NT2/D1 (cell line): ENCODE data around the gene PADI6.

Experiments
- DNase-seq: peaks from one replicate; pipeline ENCODE4 v3.0.0-alpha.2; 2011; ENCODE audit warnings: low read depth, low spot score
- H3K27me3 ChIP-seq: 2 replicates; pipeline ENCODE4 v1.6.0; 2011; ENCODE audit warnings: mild to moderate bottlenecking; ENCODE audit not compliant: insufficient read length, insufficient read depth
- H3K36me3 ChIP-seq: 2 replicates; pipeline ENCODE4 v1.6.1; 2011; ENCODE audit warnings: mild to moderate bottlenecking, low read length, mixed read lengths; ENCODE audit not compliant: insufficient read depth, insufficient read length
- H3K4me1 ChIP-seq: 2 replicates; pipeline ENCODE4 v1.5.1; 2011; ENCODE audit not compliant: insufficient read depth, insufficient read length
- H3K4me3 ChIP-seq: 2 replicates; pipeline ENCODE4 v1.5.1; 2011; ENCODE audit warnings: low read depth; ENCODE audit not compliant: insufficient read length
- H3K9ac ChIP-seq: 2 replicates; pipeline ENCODE4 v1.6.0; 2011; ENCODE audit warnings: low read depth; ENCODE audit not compliant: insufficient read length
- H3K9me3 ChIP-seq: 2 replicates; pipeline ENCODE4 v1.5.1; 2011; ENCODE audit warnings: mild to moderate bottlenecking, low read length; ENCODE audit not compliant: insufficient read depth
- SUZ12 ChIP-seq: IDR thresholded peaks from 2 replicates; pipeline ENCODE4 v1.6.1; 2011; ENCODE audit not compliant: insufficient read length, insufficient read depth; ENCODE audit errors: extremely low read depth
- YY1 ChIP-seq: IDR thresholded peaks from 2 replicates; pipeline ENCODE4 v1.6.1; 2011; ENCODE audit not compliant: insufficient read length, insufficient read depth
- ZNF274 ChIP-seq: IDR thresholded peaks from 2 replicates; pipeline ENCODE4 v1.6.1; 2011; ENCODE audit warnings: mild to moderate bottlenecking, low read depth, low read length

Gene PADI6

DNA sequence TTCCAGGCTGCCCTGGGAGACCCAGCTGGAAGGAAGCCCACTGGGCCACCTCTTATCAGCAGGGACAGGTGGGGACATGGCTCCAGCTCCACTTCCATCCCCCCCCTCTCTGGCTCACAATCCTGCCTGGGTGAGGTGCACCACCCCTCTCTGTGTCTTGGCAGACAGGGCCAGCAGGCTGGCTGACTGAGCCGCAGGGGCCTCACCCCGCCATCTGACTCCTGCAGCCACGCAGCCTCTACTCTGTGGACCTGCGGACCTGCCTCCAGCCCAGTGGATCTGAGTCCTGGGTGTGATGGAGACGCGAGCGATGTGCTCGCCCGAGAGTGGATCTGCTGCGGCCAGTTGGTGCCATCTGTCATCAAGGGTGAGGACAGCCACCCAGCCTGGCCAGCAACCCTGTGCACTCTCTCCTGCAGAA is 37.4 kb downstream of the PADI6 start:
- Histone ChIP-seq H3K27me3 (no peaks in the 10 kb centered on the region), H3K4me1 (peaks cover 16% of the 10 kb centered on the region), H3K4me3 (no peak overlapping the region), H3K9ac (peak overlapping the region; percentile 17), H3K36me3 (peaks cover 81% of the 10 kb centered on the region), H3K9me3 (no peaks in the 10 kb centered on the region)
- TF ChIP-seq SUZ12 (no peak), ZNF274 (no peak), YY1 (no peak)
- DNase-seq, result no peak

DNA sequence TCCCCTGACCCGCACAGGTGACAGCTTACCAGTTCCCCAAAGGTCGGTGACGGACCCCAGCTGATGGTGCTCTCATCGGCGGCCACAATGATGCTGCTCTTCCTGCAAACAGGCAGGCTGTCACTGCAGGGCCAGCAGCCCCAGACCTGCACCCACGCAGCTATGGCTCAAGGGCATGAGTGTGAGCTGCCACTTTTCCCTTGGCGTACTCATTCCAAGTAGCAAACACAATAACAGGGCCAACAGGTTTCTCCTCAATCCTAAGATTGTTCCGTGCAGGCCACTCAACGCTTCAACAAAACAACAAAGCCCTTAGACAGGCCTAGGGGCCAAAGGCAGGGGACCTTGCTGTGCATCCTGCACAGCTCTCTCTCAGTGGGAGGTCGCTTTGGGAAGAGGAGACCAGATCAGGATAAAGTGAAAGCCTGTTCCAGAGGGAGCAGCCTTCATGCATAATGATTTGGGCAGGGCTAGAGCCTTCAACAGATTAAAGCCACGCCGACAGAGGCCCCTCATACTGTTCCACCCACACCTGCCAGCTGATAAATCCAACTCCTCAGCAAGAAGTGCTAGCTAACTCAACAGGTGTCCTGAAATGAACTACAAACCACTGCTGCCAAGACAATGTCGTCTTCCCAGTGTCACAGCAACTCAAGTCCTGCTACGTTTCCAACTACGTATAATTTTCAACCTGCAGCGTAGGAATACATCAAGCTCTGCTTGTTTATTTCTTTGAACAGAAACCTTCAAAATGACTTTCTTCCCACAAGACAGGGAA is 40.3 kb downstream of the PADI6 start:
- no peak for TF ChIP-seq ZNF274
- TF ChIP-seq YY1, result no peak
- no peak for TF ChIP-seq SUZ12
- H3K4me1 ChIP-seq, result peaks cover 11% of the 10 kb centered on the region
- peaks cover 87% of the 10 kb centered on the region for H3K36me3 ChIP-seq
- no peaks in the 10 kb centered on the region for H3K9me3 ChIP-seq
- DNase-seq, result no peak
- H3K9ac ChIP-seq, result no peak overlapping the region
- H3K4me3 ChIP-seq, result no peak overlapping the region
- H3K27me3 ChIP-seq, result no peaks in the 10 kb centered on the region

DNA sequence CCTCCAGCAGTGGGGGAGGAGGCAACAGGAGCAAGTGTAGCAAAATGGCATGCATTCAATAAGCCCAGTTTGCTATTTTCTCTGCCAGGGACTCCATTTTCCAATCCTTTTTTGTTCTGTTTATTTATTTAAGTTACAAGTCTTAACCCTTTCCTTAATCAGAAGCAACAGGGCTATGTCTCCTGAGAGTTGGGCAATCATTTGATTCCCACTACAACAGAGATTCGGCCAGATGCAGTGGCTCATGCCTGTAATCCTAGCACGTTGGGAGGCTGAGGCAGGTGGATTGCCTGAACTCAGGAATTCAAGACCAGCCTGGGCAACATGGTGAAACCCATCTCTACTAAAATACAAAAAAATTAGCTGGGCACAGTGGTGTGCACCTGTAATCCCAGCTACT is 42.0 kb downstream of the PADI6 start:
- TF ChIP-seq SUZ12, result no peak
- TF ChIP-seq YY1, result no peak
- no peak for TF ChIP-seq ZNF274
- no peaks in the 10 kb centered on the region for H3K27me3 ChIP-seq
- no peaks in the 10 kb centered on the region for H3K9me3 ChIP-seq
- peaks cover 12% of the 10 kb centered on the region for H3K4me1 ChIP-seq
- no peak overlapping the region for H3K4me3 ChIP-seq
- DNase-seq, result no peak
- no peak overlapping the region for H3K9ac ChIP-seq
- peaks cover 89% of the 10 kb centered on the region for H3K36me3 ChIP-seq

DNA sequence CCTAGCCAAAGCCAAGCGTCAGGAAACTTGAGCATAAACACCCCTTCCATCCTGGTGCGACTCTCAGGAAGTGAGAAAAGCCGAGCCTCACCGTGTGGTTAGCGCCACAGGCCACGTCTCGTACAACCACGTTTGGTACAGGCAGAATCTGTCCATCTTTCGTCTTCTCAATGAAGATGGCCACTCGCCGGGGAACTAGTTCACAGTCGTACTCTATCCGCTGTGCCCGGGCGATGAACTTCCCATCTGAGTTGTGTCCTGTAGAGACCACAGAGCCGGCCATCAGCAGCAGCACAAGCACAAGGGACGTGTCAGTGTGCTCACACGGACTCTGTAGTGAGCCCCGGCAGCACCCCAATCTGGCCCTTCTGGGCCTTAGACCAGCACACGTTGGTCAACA is 44.4 kb downstream of the PADI6 start:
- Histone ChIP-seq H3K4me3 (no peak overlapping the region), H3K36me3 (peaks cover 83% of the 10 kb centered on the region), H3K27me3 (no peaks in the 10 kb centered on the region), H3K9ac (no peak overlapping the region), H3K4me1 (peaks cover 12% of the 10 kb centered on the region), H3K9me3 (no peaks in the 10 kb centered on the region)
- TF ChIP-seq ZNF274, result no peak
- TF ChIP-seq SUZ12, result no peak
- no peak for TF ChIP-seq YY1
- DNase-seq, result no peak

DNA sequence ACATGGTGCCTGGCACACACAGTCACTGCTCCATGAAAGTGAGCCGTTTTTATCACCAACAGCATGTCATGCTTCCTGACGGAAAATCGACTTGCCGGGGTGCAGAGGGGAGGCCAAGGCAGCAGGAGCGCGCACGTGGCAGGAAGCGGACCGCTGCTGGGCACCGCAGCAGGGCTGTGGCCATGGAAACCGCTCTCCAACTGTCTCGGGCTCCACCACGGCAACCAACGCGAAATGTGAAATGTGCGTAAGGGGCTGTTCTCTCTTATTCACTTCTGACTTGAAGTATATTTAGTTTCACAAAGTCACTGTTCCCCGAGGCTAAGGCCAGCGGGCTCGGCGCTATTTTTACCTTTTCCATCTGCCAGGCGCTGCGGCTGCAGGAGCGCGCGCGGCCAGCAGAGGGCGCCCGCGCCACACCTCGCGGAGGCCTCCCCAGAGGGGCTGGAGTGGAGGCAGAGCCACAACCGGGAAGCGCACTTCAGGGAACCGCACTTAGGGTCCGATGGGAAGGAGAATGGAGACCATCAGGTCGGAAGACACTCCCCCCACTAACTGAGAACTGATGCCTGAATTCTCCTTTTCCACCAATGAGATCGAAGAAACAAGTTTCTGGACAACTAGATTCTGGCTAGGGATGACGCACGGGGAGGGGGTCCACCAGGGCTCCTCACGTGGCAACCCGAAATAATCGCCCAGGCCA is 47.8 kb downstream of the PADI6 start:
- peaks cover 80% of the 10 kb centered on the region for H3K36me3 ChIP-seq
- TF ChIP-seq ZNF274 (no peak), YY1 (no peak)
- no peak for DNase-seq
- H3K4me1 ChIP-seq, result peaks cover 14% of the 10 kb centered on the region
- no peak overlapping the region for H3K4me3 ChIP-seq
- H3K27me3 ChIP-seq, result no peaks in the 10 kb centered on the region
- H3K9ac ChIP-seq, result no peak overlapping the region
- no peaks in the 10 kb centered on the region for H3K9me3 ChIP-seq

DNA sequence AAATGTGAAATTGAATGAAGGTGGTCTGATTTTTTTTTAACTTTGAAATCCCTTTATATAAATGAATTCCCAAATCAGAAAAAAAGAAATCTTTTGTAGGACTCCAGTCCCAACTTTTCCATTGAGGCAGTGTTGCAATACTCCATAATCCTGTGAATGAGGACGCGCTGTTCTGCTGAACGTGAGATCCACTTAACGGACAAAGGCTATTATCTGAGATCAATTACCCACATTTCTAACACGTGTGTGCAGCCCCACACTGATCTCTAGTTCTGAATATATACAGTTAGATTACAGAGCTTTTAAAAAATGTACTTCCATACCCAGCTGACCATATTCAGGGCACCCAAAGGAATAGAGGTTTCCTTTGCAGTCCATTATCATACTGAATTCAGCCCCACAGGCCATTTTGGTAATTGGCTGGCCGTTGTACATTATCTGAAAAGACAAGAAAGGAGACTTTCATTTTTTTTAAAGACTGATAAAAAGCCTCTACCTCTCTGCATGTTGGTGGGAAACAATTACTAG is 48.5 kb downstream of the PADI6 start:
- H3K4me3 ChIP-seq, result no peak overlapping the region
- TF ChIP-seq YY1, result no peak
- no peak for TF ChIP-seq SUZ12
- no peak for TF ChIP-seq ZNF274
- H3K27me3 ChIP-seq, result no peaks in the 10 kb centered on the region
- H3K9me3 ChIP-seq, result no peaks in the 10 kb centered on the region
- H3K36me3 ChIP-seq, result peaks cover 83% of the 10 kb centered on the region
- H3K4me1 ChIP-seq, result peaks cover 14% of the 10 kb centered on the region
- no peak for DNase-seq
- no peak overlapping the region for H3K9ac ChIP-seq

DNA sequence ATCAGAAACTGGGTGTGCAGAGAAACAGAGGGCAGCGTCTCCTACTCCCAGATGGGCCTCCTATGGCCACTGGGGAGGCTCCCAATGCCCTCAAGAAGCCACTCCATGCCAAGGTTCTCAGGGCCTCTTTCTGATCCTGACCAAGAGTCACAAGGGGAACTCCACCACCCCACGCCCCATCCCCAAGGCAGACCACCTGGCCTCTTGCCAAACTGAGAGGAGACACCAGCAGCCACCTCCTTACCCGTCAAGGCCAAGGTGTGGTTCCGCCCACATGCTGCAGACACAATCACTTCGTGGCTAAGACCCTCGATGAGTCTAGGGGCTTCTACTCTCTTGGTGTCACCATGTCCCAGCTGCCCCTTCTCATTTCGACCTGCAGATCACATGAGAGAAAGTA is 50.5 kb downstream of the PADI6 start:
- H3K27me3 ChIP-seq, result no peaks in the 10 kb centered on the region
- TF ChIP-seq SUZ12 (no peak), YY1 (no peak), ZNF274 (no peak)
- H3K9ac ChIP-seq, result no peak overlapping the region
- H3K36me3 ChIP-seq, result peaks cover 87% of the 10 kb centered on the region
- no peak overlapping the region for H3K4me3 ChIP-seq
- DNase-seq, result no peak
- peaks cover 13% of the 10 kb centered on the region for H3K4me1 ChIP-seq
- no peaks in the 10 kb centered on the region for H3K9me3 ChIP-seq
